Measurements from ENCODE around the gene OR52D1.

The OR52D1 gene

DNA sequence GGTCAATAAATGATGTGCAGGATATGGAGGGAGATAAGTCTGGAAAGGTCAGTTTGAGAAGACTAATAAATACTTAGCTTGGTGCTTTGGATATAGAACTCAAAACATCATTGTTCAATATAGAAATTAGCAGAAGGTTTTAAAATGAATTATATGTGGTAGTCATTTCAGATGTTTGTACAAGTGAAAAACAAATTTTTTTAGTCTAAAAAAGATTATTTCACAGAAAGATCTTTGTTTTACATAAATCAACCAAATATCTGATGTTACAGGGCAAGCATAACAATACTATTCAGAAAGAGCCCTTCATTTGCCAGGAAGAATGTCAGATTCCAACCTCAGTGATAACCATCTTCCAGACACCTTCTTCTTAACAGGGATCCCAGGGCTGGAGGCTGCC is at the start of gene OR52D1:
TSS of gene OR52D1 (plus strand) at position 301 of the 400 bp plus-strand sequence. CDS start at position 323, 22 bp downstream.
- DNase-seq = no peak

DNA sequence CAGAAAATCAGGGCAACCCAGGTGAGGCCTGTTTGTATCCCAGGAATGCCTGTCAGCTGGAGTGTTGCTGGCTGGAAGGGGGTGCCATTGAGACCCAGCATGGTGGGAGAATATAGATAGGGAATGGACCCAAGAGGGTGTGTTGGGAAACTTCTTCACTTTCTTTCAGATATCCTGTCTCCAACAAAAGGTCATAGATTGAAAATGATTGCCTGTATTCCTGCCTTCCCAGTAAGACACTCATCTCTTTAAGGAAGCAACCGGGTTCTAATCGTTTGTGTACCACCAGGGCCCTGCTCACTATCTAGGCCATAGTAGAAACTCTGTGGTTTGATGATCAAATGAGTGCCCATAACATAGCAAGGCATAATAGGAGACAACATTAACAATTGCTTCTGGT is 47.1 kb upstream of the OR52D1 start, which contains the start of gene OR51I1:
TSS of gene OR51I1 (minus strand) at position 101 of the 400 bp plus-strand sequence. CDS start at position 101, 0 bp downstream.
- DNase-seq = no peak

DNA sequence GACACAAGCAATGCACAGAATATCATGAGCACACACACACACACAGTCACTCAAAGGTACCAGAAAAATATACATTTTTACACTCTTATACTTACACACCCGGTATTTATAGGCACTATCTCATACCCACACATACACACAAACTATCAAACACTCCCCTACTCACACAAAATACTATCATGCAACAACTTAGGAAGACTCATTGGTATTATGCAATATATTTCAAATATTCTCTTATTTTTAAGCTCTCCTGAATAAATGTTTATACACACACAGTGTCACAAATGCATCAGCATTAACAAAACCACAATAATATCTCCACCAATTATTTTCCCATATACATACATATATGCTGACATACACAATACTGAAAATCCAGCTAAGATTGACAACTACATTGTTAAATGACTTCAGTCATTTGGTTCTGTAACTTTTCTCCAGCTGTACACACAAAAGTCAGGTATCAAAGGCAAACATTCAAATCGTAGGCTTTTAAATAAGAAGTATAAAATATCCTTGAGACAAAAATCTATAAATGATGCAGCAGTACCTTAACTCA is 44.6 kb upstream of the OR52D1 start:
- no peak for DNase-seq

DNA sequence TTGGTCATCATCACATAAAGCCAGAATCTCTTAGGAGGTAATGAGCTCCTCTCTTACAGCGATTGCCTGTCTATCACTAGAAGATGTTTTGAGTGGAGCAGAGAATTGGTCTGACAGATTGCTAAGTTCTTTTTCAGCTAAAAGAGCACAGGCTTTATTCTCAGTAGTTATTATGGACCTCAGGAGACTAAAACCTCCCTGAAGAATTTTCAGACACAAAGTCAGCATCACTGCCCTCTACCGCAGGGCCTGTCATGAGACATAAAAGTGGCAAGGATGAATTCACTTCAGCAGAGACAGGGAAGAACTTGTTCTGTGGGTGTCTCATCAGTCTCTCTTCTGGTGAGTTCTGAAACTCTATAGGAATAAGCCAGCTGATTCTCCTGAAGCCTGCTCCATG is 39.5 kb upstream of the OR52D1 start, which contains the start of gene OR51I2:
TSS of gene OR51I2 (plus strand) at position 301 of the 400 bp plus-strand sequence. CDS start 4,166 bp downstream, outside the sequence.
- no peak for DNase-seq

DNA sequence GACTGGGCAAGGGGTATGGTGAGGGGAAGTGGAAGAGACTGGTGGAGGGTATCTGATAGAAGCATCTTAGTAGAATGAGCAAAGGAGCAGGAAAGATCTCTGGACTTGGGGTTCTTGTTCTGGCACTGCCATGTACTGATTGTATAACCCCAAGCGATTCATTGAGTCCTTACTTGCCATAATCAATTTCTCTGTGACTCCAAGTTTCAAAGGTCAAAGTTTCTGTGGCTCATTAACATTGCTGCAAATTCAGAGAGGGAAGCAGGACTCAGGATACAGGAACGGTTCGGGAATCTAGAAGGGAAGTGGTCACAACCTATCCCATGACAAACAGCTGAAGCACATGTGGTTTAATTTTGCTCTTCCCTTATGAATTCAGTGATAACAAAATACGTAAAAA is 39.1 kb upstream of the OR52D1 start:
- no peak for DNase-seq

DNA sequence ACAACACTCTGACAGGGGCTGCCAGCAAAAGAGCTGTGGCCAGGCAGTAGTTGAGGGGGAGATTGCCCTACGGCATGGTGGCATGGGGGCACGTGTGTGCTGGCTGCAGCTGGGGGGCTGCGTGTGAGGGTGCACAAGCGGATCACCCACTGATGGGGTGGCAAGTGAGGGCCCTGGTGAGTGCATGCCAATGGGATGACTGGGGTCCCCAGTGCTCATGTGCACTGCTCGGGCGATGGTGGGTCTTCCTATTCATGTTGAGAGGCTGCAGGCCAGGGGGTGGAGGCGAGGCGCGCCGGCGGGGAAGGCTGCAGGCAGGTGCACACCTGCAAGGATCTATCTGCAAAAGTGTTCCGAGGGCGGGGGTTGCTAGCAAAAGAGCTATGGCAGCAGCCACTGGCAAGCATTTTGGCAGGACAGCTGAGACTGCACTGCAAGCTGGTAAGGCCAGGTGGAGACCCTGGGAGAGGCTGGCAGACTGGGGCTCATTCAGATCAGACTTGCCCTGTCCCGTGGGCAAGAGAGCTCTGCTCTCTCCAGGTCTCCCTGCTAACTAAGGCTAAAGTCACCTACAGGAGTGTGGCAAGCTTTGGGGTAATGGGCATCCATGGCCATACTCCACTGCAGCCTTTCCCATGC is 27.4 kb upstream of the OR52D1 start:
- DNase-seq = no peak

DNA sequence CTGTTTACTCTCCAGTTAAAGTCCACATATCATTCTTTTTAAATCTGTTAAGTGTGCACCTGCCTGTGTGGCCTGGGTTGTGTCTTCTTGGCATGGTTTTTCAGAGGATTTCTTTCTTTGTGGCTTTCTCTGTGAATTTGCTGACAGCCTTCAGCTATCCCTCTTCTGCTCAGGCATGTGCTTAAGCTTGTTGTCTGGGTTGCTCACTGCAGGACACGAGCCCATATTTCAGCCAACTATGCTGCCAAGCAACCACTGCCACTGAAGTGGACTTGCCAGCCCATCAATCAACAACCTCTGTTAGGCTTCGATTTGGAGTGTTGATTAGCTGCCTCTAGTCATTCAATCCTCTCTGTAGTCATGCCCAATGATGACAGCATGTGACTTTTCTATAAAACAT is 21.0 kb upstream of the OR52D1 start:
- no peak for DNase-seq

DNA sequence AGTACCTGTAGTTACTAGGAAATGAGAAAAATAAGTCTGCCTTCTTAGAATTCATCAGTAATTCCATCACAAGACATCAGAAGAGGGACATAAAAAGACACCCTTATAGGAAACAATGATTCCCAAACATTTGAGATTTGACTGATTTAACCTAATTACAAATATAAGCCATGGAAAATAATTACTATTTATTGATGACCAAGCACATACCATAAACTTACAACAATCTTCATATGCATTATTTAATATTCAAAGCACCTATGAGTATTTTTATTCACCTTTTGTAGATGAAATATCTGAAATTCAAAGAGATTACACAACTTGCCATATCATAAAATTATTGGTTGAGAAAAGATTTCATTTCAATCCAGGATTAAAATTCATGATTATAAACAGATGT is 14.6 kb upstream of the OR52D1 start:
- DNase-seq = no peak

DNA sequence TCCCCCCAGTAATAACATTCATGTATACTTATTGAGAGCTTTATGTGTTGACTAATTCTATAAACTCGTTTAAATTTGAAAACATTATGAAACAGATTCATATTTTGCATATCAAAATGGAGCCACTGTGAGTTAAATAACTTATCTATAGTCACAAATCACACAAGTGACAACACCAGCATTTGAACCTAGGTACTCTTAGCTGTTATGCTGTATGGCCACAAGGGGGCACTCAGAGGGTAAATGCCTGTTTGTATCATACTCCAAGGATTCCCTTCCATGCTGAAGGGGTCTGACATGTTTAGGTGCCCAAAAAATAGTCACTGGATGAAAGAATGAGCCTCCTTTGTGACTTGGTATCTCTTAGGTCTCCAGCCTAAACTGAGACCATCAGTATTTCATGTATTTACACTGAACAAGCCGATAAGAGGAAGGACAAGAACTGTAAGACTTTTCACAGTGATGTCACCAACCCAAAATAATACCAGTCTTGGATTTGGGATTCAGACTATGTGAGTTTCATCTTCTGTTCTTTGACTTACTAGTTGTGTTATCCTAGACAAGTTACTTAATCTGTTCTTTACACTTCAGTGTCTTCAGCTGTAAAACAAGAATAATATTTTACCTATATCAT is 12.2 kb upstream of the OR52D1 start:
- DNase-seq = peak; percentile 29

DNA sequence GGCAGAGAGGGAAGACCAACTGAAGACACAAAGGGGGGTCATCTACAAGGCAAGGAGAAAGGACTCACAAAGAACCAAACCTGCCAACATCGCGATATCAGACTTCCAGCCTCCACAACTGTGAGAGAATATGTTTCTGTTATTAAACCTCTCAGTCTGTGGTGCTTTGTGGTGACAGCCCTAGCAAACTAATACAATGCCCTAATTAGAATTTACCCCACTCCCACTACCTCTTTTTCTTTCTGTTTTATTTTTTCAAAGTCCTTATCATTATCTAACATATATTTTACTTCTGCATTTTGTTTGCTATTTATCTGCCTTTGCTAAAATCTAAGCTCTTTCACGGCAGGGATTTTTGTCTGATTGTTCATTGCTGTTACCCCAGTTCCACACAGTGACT is 2.5 kb upstream of the OR52D1 start:
- no peak for DNase-seq

DNA sequence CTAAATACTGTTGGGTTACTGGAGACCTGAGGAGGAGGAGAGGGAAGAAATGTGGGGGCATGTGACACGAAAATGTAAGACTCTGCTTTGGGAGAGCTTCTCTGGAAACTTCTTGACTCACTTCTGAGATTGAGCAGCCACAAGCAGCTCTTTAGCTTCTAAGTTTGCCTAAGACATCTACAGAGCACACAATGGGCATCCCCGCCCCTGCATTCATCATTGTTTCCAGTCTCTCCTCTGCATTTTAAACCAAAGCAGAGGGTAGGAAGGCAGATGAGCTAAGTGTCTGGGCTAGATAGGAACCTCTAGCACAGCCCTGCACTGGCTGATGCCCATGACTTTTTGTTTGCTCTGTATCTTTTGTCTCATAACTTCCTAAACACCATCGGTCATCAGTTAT is 2.1 kb upstream of the OR52D1 start:
- no peak for DNase-seq

DNA sequence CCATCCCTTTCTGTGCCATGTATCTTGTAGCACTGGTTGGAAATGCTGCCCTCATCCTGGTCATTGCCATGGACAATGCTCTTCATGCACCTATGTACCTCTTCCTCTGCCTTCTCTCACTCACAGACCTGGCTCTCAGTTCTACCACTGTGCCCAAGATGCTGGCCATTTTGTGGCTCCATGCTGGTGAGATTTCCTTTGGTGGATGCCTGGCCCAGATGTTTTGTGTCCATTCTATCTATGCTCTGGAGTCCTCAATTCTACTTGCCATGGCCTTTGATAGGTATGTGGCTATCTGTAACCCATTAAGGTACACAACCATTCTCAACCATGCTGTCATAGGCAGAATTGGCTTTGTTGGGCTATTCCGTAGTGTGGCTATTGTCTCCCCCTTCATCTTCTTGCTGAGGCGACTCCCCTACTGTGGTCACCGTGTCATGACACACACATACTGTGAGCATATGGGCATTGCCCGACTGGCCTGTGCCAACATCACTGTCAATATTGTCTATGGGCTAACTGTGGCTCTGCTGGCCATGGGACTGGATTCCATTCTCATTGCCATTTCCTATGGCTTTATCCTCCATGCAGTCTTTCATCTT is 414 bp downstream of the OR52D1 start:
- DNase-seq = no peak

DNA sequence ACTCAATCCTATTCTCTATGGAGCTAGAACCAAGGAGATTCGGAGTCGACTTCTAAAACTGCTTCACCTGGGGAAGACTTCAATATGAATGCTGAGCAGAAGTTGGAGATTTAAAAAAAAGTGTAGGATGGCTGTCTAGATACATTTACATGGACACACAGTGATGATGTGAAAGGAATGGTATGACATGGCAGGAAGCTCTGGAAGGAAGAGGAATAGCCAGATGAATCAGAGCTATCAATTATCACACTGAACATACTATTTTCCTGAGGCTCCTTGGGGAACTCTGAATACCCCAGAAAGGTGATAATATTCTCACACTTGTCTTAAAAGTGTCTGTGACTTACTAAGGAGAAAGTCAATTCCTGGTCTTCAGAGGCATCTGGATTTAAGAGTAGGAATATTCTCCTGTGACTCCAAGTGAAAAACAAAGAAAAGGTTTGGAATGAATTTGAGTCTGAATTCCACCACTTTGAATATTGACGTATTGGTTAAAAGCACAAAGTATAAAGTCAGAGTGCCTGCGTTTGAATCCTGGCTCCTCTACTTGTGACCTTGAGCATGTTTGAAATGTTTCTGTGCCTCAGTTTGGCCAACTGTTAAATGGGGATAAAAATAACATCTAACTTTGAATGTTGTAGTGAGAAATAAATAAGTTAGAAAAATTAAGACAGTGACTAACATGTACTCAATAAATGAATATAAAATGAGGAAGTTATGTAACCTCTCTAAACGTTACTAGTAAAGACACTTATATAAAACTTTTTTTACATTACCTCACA is 1.3 kb downstream of the OR52D1 start:
- no peak for DNase-seq

DNA sequence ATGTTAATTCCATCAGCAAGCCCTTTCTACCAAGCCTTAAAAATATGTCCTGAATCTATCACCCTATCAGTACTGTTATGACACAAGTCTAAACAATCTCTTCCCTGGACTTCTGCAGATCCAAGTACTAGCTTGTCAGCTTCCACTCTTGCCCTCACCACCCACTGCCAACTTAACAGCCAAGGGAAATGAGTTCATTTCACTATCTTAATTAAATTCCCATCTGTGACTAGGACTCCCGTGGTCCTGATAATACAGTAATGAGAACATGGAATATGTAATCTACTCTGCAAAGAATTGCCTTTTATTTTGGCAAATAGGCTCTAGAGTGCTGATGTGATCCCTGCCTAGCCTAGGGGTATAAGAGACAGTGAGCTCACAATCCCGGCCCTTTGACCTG is 11.2 kb downstream of the OR52D1 start:
- DNase-seq = no peak

DNA sequence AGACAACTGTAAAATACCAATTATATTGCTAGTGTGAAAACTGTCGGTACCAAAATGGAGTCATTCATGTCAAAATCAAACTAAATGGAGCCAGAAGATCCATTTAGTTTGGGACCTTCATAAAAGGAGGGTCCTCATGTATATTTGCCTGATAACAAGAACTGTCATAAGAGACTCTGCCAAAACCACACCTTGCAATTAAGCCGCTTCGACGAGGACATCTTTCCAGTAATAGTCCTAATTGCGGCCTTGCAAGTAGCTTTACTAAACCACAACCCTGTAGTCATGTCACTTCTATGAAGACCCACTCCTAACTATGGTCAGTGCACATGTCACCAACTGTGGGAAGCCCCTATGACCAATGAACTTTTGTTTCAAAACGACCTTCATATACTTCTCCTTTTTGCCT is 11.9 kb downstream of the OR52D1 start:
- DNase-seq = no peak

DNA sequence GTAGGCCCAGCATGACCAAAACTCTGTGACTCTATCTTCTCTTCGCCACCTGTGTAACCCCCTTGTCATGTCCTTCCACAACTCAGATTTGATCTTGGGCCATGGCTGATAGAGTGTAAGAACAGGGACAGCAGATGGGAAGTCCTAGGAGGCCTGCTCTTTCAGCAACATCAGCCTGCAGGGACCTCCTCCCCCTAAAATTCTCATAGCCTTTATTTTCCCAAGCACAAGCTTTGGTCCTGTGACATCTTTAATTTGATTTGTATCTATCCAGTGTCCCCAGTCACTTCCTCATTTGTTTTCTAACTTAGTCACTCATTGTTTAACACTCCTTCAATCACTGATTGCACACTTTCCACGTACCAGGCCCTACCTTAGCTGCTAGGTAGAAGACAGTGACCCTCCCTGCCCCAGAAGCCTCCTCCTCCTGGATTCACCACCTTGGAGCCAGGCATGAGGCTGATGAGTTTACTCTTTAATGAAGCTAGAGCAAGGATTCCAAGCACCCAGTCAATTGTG is 16.0 kb downstream of the OR52D1 start:
- DNase-seq = no peak

DNA sequence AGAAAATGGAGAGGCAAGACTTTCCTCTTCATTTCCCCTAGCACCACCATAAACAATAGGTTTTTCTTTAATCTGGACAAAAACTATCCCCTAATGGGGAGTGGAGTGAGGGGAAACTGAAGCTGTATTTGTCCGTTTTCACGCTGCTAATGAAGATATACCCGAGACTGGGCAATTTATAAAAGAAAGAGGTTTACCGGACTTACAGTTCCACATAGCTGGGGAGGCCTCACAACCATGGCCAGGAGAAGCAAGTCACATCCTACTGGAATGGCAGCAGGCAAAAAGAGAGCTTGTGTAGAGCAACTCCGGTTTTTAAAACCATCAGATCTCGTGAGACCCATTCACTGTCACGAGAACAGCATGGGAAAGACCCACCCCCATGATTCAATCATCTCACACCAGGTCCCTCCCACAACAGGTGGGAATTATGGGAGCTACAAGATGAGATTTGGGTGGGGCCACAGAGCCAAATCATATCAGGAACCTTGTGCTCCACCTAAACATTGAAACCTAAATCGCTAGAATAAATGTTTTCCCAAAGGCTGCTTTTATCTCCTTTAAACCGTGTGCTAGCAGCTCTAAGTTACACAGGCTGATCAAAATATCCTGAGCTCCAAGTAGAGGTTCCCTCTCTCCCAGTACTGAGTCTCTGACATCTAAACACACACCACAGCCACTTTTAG is 17.0 kb downstream of the OR52D1 start:
- no peak for DNase-seq

DNA sequence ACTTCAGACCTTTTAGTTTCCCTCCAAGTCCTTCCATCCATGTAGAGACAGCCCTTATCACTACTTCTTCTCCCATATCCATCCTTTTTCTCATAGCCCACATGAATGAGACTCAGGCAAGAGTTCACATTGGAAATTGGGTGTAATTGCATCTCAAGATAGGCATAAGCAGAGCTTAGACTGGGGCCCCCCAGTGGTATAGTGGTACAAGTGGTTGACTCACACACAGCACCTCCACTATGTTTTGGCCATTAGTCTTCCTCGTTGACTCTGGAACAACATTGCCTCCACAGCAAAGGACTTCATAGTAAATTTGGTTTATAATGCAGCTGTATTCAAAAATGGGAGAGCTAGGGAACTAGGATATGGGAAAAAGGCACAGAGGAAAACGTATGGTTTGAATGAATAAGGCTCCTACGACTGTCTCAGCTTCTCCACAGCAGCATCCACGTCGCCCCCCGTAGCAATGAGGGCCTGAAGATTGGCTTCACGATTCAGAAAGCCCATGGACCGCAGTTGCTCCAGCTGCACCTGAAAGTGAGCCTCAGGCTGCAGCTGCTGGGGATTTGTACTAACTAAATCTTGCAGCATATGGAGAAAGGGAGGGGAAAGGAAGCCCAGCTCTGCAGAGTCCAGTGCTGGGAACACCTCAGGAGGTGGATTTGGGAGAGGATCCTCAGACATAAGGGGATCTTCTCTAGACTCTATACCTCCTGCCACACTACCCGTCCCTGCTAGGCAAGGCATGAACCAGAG is 18.9 kb downstream of the OR52D1 start:
- DNase-seq = no peak

DNA sequence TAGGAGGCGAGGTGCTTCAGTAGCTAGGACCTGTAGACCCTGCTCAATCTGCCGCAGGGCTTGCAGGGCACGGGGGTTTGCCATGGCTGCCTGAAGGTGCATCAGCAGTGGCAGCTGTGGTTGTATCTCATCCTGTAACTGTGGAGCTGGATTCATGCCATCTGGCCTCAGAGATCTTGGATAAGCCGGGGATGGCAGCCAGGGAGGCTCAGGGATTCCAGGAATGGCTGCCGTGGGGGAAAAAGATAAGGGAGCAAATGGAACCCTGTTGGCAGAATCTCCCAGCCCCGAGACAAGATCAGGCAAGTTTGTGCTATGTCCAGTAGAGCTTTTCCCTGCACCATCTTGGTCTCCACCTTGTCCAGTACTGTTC is 19.4 kb downstream of the OR52D1 start:
- DNase-seq = no peak

DNA sequence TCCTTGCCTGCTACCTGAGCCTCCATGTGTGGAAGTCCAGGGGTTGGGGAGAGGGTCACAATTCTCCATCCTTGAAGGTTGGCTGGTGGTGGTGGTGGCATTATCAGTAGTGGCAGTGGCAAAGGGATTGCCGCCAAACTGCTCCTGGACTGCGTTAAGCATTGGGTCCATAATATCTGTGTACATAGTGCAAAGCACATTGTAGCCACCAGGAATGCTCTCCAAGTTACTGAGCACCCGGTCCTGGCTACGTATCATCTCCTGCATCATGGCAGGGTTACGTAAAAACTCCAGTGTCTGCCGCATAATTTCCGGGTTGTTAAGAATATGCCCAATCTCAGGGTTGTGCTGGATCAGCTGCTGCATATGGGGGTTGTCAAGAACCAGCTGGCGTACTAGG is 20.1 kb downstream of the OR52D1 start:
- DNase-seq = no peak

DNA sequence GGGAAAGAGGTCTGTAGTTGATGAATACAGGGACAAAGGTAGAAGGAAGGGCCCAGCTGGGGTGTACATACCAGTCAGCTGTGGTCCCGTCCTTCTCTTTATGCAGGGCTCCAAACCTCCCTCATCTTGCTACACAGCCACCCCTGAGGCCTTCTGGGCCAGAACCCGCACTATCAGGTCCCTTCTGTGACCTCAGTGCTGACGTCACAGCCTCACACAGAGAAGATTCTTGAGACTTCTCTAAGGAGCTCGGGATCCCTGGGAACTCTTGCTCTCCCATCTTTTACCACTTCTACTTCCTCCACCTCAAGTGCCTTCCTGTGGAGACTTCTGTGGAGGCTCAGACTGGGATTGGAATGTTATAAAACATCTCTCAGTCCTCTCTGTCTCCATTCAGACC is 21.3 kb downstream of the OR52D1 start, which contains the start of gene UBQLN3:
TSS of gene UBQLN3 (minus strand) at position 155 of the 400 bp plus-strand sequence. CDS start 399 bp downstream, outside the sequence.
- no peak for DNase-seq
